Measurements from ENCODE around the gene ZMYND8.

ZMYND8 gene

GRCh38 chr20:47228654-47229053 lies 127.8 kb downstream of the ZMYND8 start:
- no peak overlapping the region for H3K9ac ChIP-seq (ENCODE audit: low read depth, low read length)
- H3K36me3 ChIP-seq (ENCODE audit: control insufficient read depth, insufficient read depth, low read length): peaks cover 30% of the 10 kb centered on the region
- H3K9me3 ChIP-seq (ENCODE audit: control insufficient read depth, insufficient read depth, low read length): no peaks in the 10 kb centered on the region
- H3K27me3 ChIP-seq (ENCODE audit: control insufficient read depth, insufficient read depth, low read length): no peaks in the 10 kb centered on the region
- H3K4me1 ChIP-seq (ENCODE audit: control insufficient read depth, insufficient read depth, low read length): peaks cover 8% of the 10 kb centered on the region
- H3K4me3 ChIP-seq (ENCODE audit: low read depth, low read length): no peak overlapping the region

GRCh38 chr20:47227576-47227975 lies 128.9 kb downstream of the ZMYND8 start:
- Histone ChIP-seq H3K9ac (ENCODE audit: low read depth, low read length) (no peak overlapping the region), H3K27me3 (ENCODE audit: control insufficient read depth, insufficient read depth, low read length) (no peaks in the 10 kb centered on the region), H3K4me1 (ENCODE audit: control insufficient read depth, insufficient read depth, low read length) (peaks cover 6% of the 10 kb centered on the region), H3K36me3 (ENCODE audit: control insufficient read depth, insufficient read depth, low read length) (peaks cover 33% of the 10 kb centered on the region), H3K9me3 (ENCODE audit: control insufficient read depth, insufficient read depth, low read length) (no peaks in the 10 kb centered on the region), H3K4me3 (ENCODE audit: low read depth, low read length) (no peak overlapping the region)

- peaks cover 33% of the 10 kb centered on the region for H3K36me3 ChIP-seq (ENCODE audit: control insufficient read depth, insufficient read depth, low read length)
- H3K9ac ChIP-seq (ENCODE audit: low read depth, low read length): no peak overlapping the region
- peaks cover 4% of the 10 kb centered on the region for H3K4me1 ChIP-seq (ENCODE audit: control insufficient read depth, insufficient read depth, low read length)
- no peaks in the 10 kb centered on the region for H3K9me3 ChIP-seq (ENCODE audit: control insufficient read depth, insufficient read depth, low read length)
- no peak overlapping the region for H3K4me3 ChIP-seq (ENCODE audit: low read depth, low read length)
- H3K27me3 ChIP-seq (ENCODE audit: control insufficient read depth, insufficient read depth, low read length): no peaks in the 10 kb centered on the region
These were observed 129.4 kb downstream of the ZMYND8 start for GRCh38 chr20:47227119-47227518.

DNA sequence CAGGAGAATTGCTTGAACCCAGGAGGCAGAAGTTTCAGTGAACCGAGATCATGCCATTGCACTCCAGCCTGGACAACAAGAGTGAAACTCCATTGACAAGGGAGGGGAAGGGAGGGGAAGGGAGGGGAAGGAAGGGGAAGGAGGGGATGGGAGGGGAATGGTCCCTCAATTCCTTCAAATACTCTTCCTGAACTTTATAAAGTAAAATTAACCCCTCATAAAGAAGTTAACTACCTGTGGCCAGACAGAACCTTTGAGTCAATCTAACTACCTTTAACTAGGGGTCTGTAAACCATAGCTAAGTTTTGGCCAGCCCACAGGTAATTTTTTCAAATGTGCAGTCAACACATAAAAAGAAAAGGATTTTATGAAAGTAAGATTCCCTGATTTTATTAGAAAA lies 131.0 kb downstream of the ZMYND8 start:
- H3K9ac ChIP-seq (ENCODE audit: low read depth, low read length): no peak overlapping the region
- no peaks in the 10 kb centered on the region for H3K4me1 ChIP-seq (ENCODE audit: control insufficient read depth, insufficient read depth, low read length)
- H3K4me3 ChIP-seq (ENCODE audit: low read depth, low read length): no peak overlapping the region
- H3K36me3 ChIP-seq (ENCODE audit: control insufficient read depth, insufficient read depth, low read length): peaks cover 39% of the 10 kb centered on the region
- no peaks in the 10 kb centered on the region for H3K9me3 ChIP-seq (ENCODE audit: control insufficient read depth, insufficient read depth, low read length)
- H3K27me3 ChIP-seq (ENCODE audit: control insufficient read depth, insufficient read depth, low read length): no peaks in the 10 kb centered on the region

GRCh38 chr20:47224857-47225256 lies 131.6 kb downstream of the ZMYND8 start:
- no peak overlapping the region for H3K4me3 ChIP-seq (ENCODE audit: low read depth, low read length)
- no peaks in the 10 kb centered on the region for H3K27me3 ChIP-seq (ENCODE audit: control insufficient read depth, insufficient read depth, low read length)
- H3K9ac ChIP-seq (ENCODE audit: low read depth, low read length): no peak overlapping the region
- H3K4me1 ChIP-seq (ENCODE audit: control insufficient read depth, insufficient read depth, low read length): no peaks in the 10 kb centered on the region
- H3K36me3 ChIP-seq (ENCODE audit: control insufficient read depth, insufficient read depth, low read length): peaks cover 41% of the 10 kb centered on the region
- H3K9me3 ChIP-seq (ENCODE audit: control insufficient read depth, insufficient read depth, low read length): no peaks in the 10 kb centered on the region

- no peak overlapping the region for H3K9ac ChIP-seq (ENCODE audit: low read depth, low read length)
- no peaks in the 10 kb centered on the region for H3K9me3 ChIP-seq (ENCODE audit: control insufficient read depth, insufficient read depth, low read length)
- H3K4me3 ChIP-seq (ENCODE audit: low read depth, low read length): no peak overlapping the region
- H3K36me3 ChIP-seq (ENCODE audit: control insufficient read depth, insufficient read depth, low read length): peaks cover 41% of the 10 kb centered on the region
- H3K27me3 ChIP-seq (ENCODE audit: control insufficient read depth, insufficient read depth, low read length): no peaks in the 10 kb centered on the region
- H3K4me1 ChIP-seq (ENCODE audit: control insufficient read depth, insufficient read depth, low read length): no peaks in the 10 kb centered on the region
These were observed 132.2 kb downstream of the ZMYND8 start for GRCh38 chr20:47224300-47224791.

GRCh38 chr20:47223896-47224295 lies 132.6 kb downstream of the ZMYND8 start:
- no peak overlapping the region for H3K9ac ChIP-seq (ENCODE audit: low read depth, low read length)
- peaks cover 39% of the 10 kb centered on the region for H3K36me3 ChIP-seq (ENCODE audit: control insufficient read depth, insufficient read depth, low read length)
- no peaks in the 10 kb centered on the region for H3K4me1 ChIP-seq (ENCODE audit: control insufficient read depth, insufficient read depth, low read length)
- no peak overlapping the region for H3K4me3 ChIP-seq (ENCODE audit: low read depth, low read length)
- no peaks in the 10 kb centered on the region for H3K27me3 ChIP-seq (ENCODE audit: control insufficient read depth, insufficient read depth, low read length)
- H3K9me3 ChIP-seq (ENCODE audit: control insufficient read depth, insufficient read depth, low read length): no peaks in the 10 kb centered on the region

- H3K4me1 ChIP-seq (ENCODE audit: control insufficient read depth, insufficient read depth, low read length): no peaks in the 10 kb centered on the region
- H3K9ac ChIP-seq (ENCODE audit: low read depth, low read length): no peak overlapping the region
- peaks cover 46% of the 10 kb centered on the region for H3K36me3 ChIP-seq (ENCODE audit: control insufficient read depth, insufficient read depth, low read length)
- H3K9me3 ChIP-seq (ENCODE audit: control insufficient read depth, insufficient read depth, low read length): no peaks in the 10 kb centered on the region
- no peaks in the 10 kb centered on the region for H3K27me3 ChIP-seq (ENCODE audit: control insufficient read depth, insufficient read depth, low read length)
- no peak overlapping the region for H3K4me3 ChIP-seq (ENCODE audit: low read depth, low read length)
These were observed 133.9 kb downstream of the ZMYND8 start for GRCh38 chr20:47222468-47223119.

GRCh38 chr20:47221036-47221625 lies 135.4 kb downstream of the ZMYND8 start:
- no peaks in the 10 kb centered on the region for H3K27me3 ChIP-seq (ENCODE audit: control insufficient read depth, insufficient read depth, low read length)
- H3K4me1 ChIP-seq (ENCODE audit: control insufficient read depth, insufficient read depth, low read length): no peaks in the 10 kb centered on the region
- no peaks in the 10 kb centered on the region for H3K9me3 ChIP-seq (ENCODE audit: control insufficient read depth, insufficient read depth, low read length)
- H3K36me3 ChIP-seq (ENCODE audit: control insufficient read depth, insufficient read depth, low read length): peaks cover 41% of the 10 kb centered on the region
- H3K4me3 ChIP-seq (ENCODE audit: low read depth, low read length): no peak overlapping the region
- no peak overlapping the region for H3K9ac ChIP-seq (ENCODE audit: low read depth, low read length)

DNA sequence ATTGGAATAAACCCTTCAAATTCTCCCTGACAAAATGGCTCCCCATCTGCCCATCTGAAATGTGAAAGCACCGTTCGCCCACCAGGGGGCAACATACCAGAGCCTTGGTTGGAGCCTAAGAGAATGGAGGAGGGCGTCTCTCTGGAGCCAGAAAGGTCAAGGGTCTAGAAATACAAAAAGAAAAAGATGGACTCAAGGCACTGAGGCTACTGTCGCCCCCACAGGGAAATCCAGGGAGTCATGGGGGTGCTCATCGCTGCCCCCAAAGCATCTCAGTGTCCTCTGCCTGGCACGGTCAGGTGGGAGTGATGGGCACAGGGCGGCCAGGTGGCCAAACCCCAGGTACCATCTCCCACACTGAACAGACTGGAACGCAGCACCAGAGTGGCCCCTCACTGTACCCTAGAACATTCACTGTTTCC lies 136.3 kb downstream of the ZMYND8 start:
- Histone ChIP-seq H3K9me3 (ENCODE audit: control insufficient read depth, insufficient read depth, low read length) (no peaks in the 10 kb centered on the region), H3K4me3 (ENCODE audit: low read depth, low read length) (no peak overlapping the region), H3K4me1 (ENCODE audit: control insufficient read depth, insufficient read depth, low read length) (no peaks in the 10 kb centered on the region), H3K27me3 (ENCODE audit: control insufficient read depth, insufficient read depth, low read length) (no peaks in the 10 kb centered on the region), H3K9ac (ENCODE audit: low read depth, low read length) (no peak overlapping the region), H3K36me3 (ENCODE audit: control insufficient read depth, insufficient read depth, low read length) (peaks cover 45% of the 10 kb centered on the region)

DNA sequence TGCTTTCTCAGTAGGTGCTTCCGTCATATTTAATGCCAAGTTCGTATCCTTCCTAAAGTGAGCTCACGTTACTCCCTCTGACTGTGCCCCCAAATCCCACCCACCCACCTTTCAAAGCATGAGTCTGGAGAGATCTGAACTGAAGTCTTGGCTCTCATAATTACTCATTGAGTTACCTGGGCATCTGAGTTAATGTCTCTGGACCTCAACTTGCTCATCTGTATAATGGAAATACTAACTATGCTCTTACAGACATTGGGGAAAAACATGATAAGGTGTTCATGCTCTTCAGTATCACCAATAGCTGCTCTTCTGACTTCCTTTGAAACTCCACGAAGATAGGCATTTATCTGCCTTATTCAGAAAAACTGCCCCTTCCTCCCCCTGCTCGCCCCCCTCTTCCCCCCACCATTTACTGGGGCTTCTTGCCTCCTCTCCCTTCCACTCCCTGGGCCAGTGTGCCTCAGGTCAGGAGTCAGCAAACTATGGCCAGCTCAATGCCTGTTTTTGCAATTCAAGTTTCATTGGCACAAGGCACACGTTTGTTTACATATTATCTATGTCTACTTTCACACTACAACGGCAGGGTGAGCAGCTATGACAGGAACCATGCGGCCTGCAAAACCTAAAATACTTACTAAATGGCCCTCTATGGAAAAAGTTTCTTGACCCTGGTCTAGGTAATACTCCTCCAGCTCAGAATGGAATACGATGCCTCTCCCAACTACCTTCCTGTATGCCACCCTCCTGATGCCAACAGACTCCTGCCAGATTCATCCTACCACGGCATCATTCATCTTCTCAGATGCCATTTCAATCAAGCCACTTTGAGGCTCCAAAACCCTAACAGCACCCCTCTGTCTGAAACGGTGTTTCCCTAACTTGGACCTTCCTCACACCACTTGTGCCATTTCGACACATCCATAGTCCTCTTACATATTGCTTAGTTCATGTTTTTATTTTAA lies 138.7 kb downstream of the ZMYND8 start:
- no peak overlapping the region for H3K9ac ChIP-seq (ENCODE audit: low read depth, low read length)
- H3K4me3 ChIP-seq (ENCODE audit: low read depth, low read length): no peak overlapping the region
- H3K27me3 ChIP-seq (ENCODE audit: control insufficient read depth, insufficient read depth, low read length): no peaks in the 10 kb centered on the region
- peaks cover 41% of the 10 kb centered on the region for H3K36me3 ChIP-seq (ENCODE audit: control insufficient read depth, insufficient read depth, low read length)
- H3K9me3 ChIP-seq (ENCODE audit: control insufficient read depth, insufficient read depth, low read length): no peaks in the 10 kb centered on the region
- H3K4me1 ChIP-seq (ENCODE audit: control insufficient read depth, insufficient read depth, low read length): no peaks in the 10 kb centered on the region
